Measurements from ENCODE around the gene C10orf105. TPM values are rescaled to one million over a fixed set of nuclear protein-coding genes. Genes with fewer than 3 reads are reported as not detected.
A peak's percentile ranks its signal among the peaks of the same experiment; 100 is the strongest.

Gene C10orf105
- polyA plus RNA-seq, 3 donors from 2014 or later, result 0.09 to 0.11 TPM; not detected in 1

GRCh38 chr10:71677261-71677660 is 42.3 kb downstream of the C10orf105 start:
- Mint-ChIP-seq H3K4me1 (no peaks in the 10 kb centered on the region), H3K9me3 (no peaks in the 10 kb centered on the region), H3K27ac (no peak overlapping the region), H3K27me3 (ENCODE audit: low read depth in 3 of 3) (peaks cover 0 to 4% (median 2%) of the 10 kb centered on the region in 3 donors), H3K4me3 (no peak overlapping the region), H3K36me3 (no peaks in the 10 kb centered on the region)
- no peak for DNase-seq

GRCh38 chr10:71675295-71675970 is 44.1 kb downstream of the C10orf105 start:
- H3K4me3 Mint-ChIP-seq, result no peak overlapping the region
- H3K4me1 Mint-ChIP-seq, result no peaks in the 10 kb centered on the region
- no peaks in the 10 kb centered on the region for H3K36me3 Mint-ChIP-seq
- H3K9me3 Mint-ChIP-seq, result no peaks in the 10 kb centered on the region
- H3K27ac Mint-ChIP-seq, result no peak overlapping the region
- H3K27me3 Mint-ChIP-seq (ENCODE audit: low read depth in 3 of 3), result peaks cover 0 to 5% (median 2%) of the 10 kb centered on the region in 3 donors
- DNase-seq, result no peak

- DNase-seq, result no peak
- Mint-ChIP-seq H3K9me3 (no peaks in the 10 kb centered on the region), H3K4me3 (no peak overlapping the region), H3K27ac (no peak overlapping the region), H3K36me3 (no peaks in the 10 kb centered on the region), H3K4me1 (peaks cover 4 to 5% of the 10 kb centered on the region in 2 donors), H3K27me3 (ENCODE audit: low read depth in 3 of 3) (peaks cover 0 to 3% (median 0%) of the 10 kb centered on the region in 3 donors)
Measured at GRCh38 chr10:71671994-71672946, 47.3 kb downstream of the C10orf105 start.

GRCh38 chr10:71667387-71667752 is 52.2 kb downstream of the C10orf105 start:
- Mint-ChIP-seq H3K9me3 (no peaks in the 10 kb centered on the region), H3K4me1 (peaks cover 7 to 14% of the 10 kb centered on the region in 2 donors), H3K36me3 (no peaks in the 10 kb centered on the region), H3K27ac (peak overlapping the region in 2 of 6 donors; percentile 3 to 5), H3K4me3 (no peak overlapping the region), H3K27me3 (ENCODE audit: low read depth in 3 of 3) (peaks cover 0 to 12% (median 0%) of the 10 kb centered on the region in 3 donors)
- DNase-seq, result no peak

- Mint-ChIP-seq H3K9me3 (no peaks in the 10 kb centered on the region), H3K27me3 (ENCODE audit: low read depth in 3 of 3) (peaks cover 0 to 11% (median 0%) of the 10 kb centered on the region in 3 donors), H3K27ac (no peak overlapping the region), H3K4me1 (peaks cover 7 to 14% of the 10 kb centered on the region in 2 donors), H3K4me3 (no peak overlapping the region), H3K36me3 (no peaks in the 10 kb centered on the region)
- peak in 1 of 3 donors; percentile 12 for DNase-seq
Measured at GRCh38 chr10:71666639-71667386, 52.8 kb downstream of the C10orf105 start.

- H3K4me3 Mint-ChIP-seq, result no peak overlapping the region
- DNase-seq, result no peak
- H3K9me3 Mint-ChIP-seq, result no peaks in the 10 kb centered on the region
- peaks cover 0 to 11% (median 0%) of the 10 kb centered on the region in 3 donors for H3K27me3 Mint-ChIP-seq (ENCODE audit: low read depth in 3 of 3)
- peaks cover 7 to 14% of the 10 kb centered on the region in 2 donors for H3K4me1 Mint-ChIP-seq
- H3K36me3 Mint-ChIP-seq, result no peaks in the 10 kb centered on the region
- no peak overlapping the region for H3K27ac Mint-ChIP-seq
Measured at GRCh38 chr10:71665456-71665855, 54.1 kb downstream of the C10orf105 start.

- no peak for DNase-seq
- peaks cover 7 to 14% of the 10 kb centered on the region in 2 donors for H3K4me1 Mint-ChIP-seq
- H3K4me3 Mint-ChIP-seq, result no peak overlapping the region
- no peaks in the 10 kb centered on the region for H3K36me3 Mint-ChIP-seq
- peaks cover 0 to 11% (median 0%) of the 10 kb centered on the region in 3 donors for H3K27me3 Mint-ChIP-seq (ENCODE audit: low read depth in 3 of 3)
- no peaks in the 10 kb centered on the region for H3K9me3 Mint-ChIP-seq
- H3K27ac Mint-ChIP-seq, result no peak overlapping the region
Measured at GRCh38 chr10:71664585-71664984, 55.0 kb downstream of the C10orf105 start.

- peaks cover 0 to 11% (median 0%) of the 10 kb centered on the region in 3 donors for H3K27me3 Mint-ChIP-seq (ENCODE audit: low read depth in 3 of 3)
- DNase-seq, result no peak
- peaks cover 7 to 14% of the 10 kb centered on the region in 2 donors for H3K4me1 Mint-ChIP-seq
- no peak overlapping the region for H3K4me3 Mint-ChIP-seq
- no peak overlapping the region for H3K27ac Mint-ChIP-seq
- no peaks in the 10 kb centered on the region for H3K36me3 Mint-ChIP-seq
- no peaks in the 10 kb centered on the region for H3K9me3 Mint-ChIP-seq
Measured at GRCh38 chr10:71663311-71663710, 56.3 kb downstream of the C10orf105 start.

- Mint-ChIP-seq H3K36me3 (no peaks in the 10 kb centered on the region), H3K27ac (no peak overlapping the region), H3K4me1 (peaks cover 0 to 5% of the 10 kb centered on the region in 2 donors), H3K9me3 (no peaks in the 10 kb centered on the region), H3K27me3 (ENCODE audit: low read depth in 3 of 3) (peaks cover 0 to 9% (median 0%) of the 10 kb centered on the region in 3 donors), H3K4me3 (no peak overlapping the region)
- no peak for DNase-seq
Measured at GRCh38 chr10:71661779-71662336, 57.7 kb downstream of the C10orf105 start.

Other genes starting within 250 kb of the C10orf105 start
- gene VSIR, start 53.7 kb upstream of the C10orf105 start, polyA plus RNA-seq, result 100 to 1,000 TPM; 183 to 376 (median 274) TPM
- gene PSAP, start 131.5 kb upstream of the C10orf105 start, polyA plus RNA-seq, result 1,000 to 10,000 TPM in 1 of 3 donors, 100 to 1,000 TPM in 2; 690 to 1,091 (median 798) TPM
- not detected for gene CHST3, start 244.6 kb upstream of the C10orf105 start, polyA plus RNA-seq